SK-N-SH (cell line): Measurements from ENCODE around the gene CFAP126.
"Not testable (repeated sequence)": the region's sequence is repeated elsewhere in the genome, so short reads cannot be mapped to it uniquely, and the experiment has no call there.

Experiments
- EP300 ChIP-seq, 2 experiments: IDR thresholded peaks; 2 replicates each; pipeline versions ENCODE4 v1.4.0 to v1.6.1; 2012; ENCODE audit warnings: borderline replicate concordance in 1 of 2, low read depth in 1 of 2, low read length in 1 of 2
- EZH2phosphoT487 ChIP-seq: fragments of 200-600 bp; sonication (generic); IDR thresholded peaks from 2 replicates; pipeline ENCODE4 v1.6.1; 2017; ENCODE audit warnings: low read depth, mixed run types, mild to moderate bottlenecking, antibody characterized with exemption, moderate library complexity, borderline replicate concordance
- GABPA ChIP-seq: IDR thresholded peaks from 2 replicates; pipeline ENCODE4 v1.4.0; 2012; ENCODE audit warnings: low read depth, mild to moderate bottlenecking
- NFIC ChIP-seq: IDR thresholded peaks from 2 replicates; pipeline ENCODE4 v1.4.0; 2012; ENCODE audit warnings: borderline replicate concordance
- NRF1 ChIP-seq: IDR thresholded peaks from 2 replicates; pipeline ENCODE4 v1.6.1; 2012; ENCODE audit warnings: low read depth, mild to moderate bottlenecking, low read length
- POLR2AphosphoS5 ChIP-seq: IDR thresholded peaks from 2 replicates; pipeline ENCODE4 v1.6.1; 2012; ENCODE audit warnings: low read depth, low read length
- RAD21 ChIP-seq: IDR thresholded peaks from 2 replicates; pipeline ENCODE4 v1.6.1; 2012; ENCODE audit warnings: mild to moderate bottlenecking, low read length
- SIN3A ChIP-seq: IDR thresholded peaks from 2 replicates; pipeline ENCODE4 v1.6.1; 2012; ENCODE audit warnings: low read depth, mild to moderate bottlenecking, low read length, moderate library complexity, borderline replicate concordance
- TAF1 ChIP-seq: IDR thresholded peaks from 2 replicates; pipeline ENCODE4 v1.6.1; 2012; ENCODE audit warnings: low read depth, mild to moderate bottlenecking, low read length, moderate library complexity, borderline replicate concordance
- TF ChIP-seq, protein P1 (sequence below): fragments of 200-600 bp; sonication (generic); IDR thresholded peaks from 2 replicates; pipeline ENCODE4 v1.6.1; 2017; ENCODE audit warnings: antibody characterized with exemption, mild to moderate bottlenecking, moderate library complexity
- TF ChIP-seq, protein P2 (sequence below): IDR thresholded peaks from 2 replicates; pipeline ENCODE4; 2012

DNA sequence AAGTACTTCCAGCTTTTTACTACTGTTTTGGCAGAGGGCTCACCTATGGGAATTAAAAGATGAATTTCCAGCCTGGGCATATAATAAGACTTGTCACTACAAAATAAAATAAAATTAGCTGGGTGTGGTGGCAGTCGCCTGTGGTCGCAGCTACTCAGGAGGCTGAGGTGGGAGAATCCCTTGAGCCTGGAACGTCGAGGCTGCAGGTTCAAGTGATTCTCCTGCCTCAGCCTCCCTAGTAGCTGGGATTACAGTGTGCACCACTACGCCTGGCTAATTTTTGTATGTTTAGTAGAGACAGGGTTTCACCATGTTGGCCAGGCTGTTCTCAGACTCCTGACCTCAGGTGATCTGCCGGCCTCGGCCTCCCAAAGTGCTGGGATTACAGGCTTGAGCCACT lies 23.5 kb upstream of the CFAP126 start:
- TF ChIP-seq, protein P1, sequence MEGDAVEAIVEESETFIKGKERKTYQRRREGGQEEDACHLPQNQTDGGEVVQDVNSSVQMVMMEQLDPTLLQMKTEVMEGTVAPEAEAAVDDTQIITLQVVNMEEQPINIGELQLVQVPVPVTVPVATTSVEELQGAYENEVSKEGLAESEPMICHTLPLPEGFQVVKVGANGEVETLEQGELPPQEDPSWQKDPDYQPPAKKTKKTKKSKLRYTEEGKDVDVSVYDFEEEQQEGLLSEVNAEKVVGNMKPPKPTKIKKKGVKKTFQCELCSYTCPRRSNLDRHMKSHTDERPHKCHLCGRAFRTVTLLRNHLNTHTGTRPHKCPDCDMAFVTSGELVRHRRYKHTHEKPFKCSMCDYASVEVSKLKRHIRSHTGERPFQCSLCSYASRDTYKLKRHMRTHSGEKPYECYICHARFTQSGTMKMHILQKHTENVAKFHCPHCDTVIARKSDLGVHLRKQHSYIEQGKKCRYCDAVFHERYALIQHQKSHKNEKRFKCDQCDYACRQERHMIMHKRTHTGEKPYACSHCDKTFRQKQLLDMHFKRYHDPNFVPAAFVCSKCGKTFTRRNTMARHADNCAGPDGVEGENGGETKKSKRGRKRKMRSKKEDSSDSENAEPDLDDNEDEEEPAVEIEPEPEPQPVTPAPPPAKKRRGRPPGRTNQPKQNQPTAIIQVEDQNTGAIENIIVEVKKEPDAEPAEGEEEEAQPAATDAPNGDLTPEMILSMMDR, result not testable (repeated sequence)
- TF ChIP-seq NRF1; NFIC; EP300 (IDR thresholded peaks at IDR 0.05; ENCODE audit: borderline replicate concordance in 1 of 2, low read depth in 1 of 2, low read length in 1 of 2); POLR2AphosphoS5; RAD21; GABPA; EZH2phosphoT487; SIN3A; TAF1: not testable (repeated sequence)
- TF ChIP-seq, protein P2, sequence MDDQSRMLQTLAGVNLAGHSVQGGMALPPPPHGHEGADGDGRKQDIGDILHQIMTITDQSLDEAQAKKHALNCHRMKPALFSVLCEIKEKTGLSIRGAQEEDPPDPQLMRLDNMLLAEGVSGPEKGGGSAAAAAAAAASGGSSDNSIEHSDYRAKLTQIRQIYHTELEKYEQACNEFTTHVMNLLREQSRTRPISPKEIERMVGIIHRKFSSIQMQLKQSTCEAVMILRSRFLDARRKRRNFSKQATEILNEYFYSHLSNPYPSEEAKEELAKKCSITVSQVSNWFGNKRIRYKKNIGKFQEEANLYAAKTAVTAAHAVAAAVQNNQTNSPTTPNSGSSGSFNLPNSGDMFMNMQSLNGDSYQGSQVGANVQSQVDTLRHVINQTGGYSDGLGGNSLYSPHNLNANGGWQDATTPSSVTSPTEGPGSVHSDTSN, result not testable (repeated sequence)
